GM04504 (cell line): ENCODE measurements around the gene ZNF431.
"Not testable (repeated sequence)": the region's sequence is repeated elsewhere in the genome, so short reads cannot be mapped to it uniquely, and the experiment has no call there.

Experiments used
- DNase-seq: peaks from one replicate; pipeline ENCODE4 v3.0.0-alpha.2; 2012; ENCODE audit warnings: low read depth

ZNF431 gene

DNA sequence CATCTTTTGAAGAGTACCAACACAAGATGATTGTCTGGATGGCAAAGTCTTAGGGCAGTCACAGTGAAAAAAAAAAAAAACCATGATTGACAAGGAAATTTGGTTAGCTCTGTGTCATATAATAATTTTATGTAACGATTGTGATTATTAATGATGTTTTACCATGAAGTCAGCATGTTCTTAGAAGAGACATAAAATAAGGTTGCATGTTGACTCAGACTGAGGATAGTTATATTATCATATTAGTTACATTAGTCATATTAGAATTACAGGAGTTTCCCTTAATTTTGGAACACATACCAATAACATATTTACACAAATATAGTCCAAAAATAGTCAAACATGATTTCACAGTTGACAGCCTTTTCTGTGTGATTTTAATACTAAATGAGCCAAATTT lies 5.7 kb downstream of the ZNF431 start:
- no peak for DNase-seq

DNA sequence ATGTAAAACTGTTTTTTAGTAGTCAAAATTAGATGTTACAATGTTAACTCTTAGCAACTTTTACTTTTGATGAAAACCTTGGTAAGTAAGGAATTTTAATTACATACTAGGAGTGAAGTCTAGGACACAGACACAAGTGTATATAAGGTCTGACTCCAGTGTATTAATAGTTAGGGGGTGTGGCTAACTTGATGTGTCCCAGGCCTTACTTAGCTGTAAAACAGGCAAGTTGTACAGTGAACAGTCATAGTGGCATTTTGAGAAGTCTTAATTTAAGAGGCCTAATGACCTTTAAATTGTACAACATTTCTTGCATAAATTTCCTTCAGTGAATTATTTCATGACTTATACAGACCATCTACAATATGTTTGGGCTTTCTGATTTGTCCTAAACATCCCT lies 6.8 kb downstream of the ZNF431 start:
- DNase-seq, result no peak

DNA sequence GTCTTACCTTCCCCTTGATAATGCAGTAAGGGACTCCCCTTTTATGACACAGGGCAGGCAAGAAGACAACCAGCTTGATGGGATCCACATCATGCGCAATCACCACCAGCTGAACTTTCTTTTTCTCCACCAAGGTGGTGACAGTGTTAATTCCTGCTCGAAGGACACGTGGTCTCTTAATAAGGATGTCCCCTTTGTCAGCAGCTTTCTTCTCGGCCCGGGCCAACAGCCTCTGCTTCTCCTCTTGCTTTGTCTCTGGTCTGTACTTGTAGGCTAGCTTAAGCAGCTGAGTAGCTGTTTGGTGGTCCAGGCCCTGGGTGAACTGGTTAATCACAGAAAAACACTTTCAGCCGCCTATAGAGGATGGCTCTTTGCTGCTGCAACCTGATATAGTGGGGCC lies 8.0 kb downstream of the ZNF431 start:
- no peak for DNase-seq

DNA sequence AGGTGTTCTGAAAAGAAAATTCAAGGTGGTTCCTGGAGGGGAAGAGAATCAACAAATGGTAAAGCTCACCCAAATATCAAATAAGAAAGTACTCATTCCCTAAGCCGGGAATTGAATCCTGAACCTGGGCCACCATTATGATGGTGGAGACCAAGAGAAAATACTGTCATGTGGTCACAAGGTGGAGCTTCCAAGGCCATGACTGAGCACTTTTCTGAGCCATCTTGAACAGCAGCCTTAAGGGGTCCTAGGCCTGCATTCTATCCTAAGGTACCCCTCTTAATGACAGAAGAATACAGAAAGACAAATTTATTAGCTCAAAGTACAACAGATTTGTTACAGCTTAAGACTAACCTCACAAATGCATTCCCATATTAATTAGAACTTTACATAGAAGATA lies 9.6 kb downstream of the ZNF431 start:
- DNase-seq, result no peak

DNA sequence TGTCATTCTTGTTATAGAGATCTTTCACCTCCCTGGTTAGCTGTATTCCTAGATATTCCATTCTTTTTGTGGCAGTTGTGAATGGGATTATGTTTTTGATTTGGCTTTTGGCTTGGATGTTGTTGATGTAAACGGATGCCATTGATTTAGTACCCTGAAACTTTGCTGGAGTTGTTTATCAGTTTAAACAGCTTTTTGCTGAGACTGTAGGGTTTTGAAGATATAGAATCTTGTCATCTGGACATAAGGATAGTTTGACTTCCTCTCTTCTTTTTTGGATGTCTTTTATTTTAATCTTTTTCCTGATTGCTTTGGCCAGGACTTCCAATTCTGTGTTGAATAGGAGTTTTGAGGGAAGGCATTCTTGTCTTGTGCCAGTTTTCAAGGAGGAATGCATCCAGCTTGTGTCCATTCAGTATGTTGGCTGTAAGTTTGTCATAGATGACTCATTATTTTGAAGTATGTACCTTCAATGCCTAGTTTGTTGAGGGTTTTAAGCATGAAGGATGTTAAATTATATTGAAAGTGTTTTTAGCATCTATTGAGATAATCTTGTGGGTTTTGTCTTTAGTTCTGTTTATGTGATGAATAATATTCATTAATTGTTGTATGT lies 16.8 kb downstream of the ZNF431 start:
- DNase-seq, result peak; percentile 3

DNA sequence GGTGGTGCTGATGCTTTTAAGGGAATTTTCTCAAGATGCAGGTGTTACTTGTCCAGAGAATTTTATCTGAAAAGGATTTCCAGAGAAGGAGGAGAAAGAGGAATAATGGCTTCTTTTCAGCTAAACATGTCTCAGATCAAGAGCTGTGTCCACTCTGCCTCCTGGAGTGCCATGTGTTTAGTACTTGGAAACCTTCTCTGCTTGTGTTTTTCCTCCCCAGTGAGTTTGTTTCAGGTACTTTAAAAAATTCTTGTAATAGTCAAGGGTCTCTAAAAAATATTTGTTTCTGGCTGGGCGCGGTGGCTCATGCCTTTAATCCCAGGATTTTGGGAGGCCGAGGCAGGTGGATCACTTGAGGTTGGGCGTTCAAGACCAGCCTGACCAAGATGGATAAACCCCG lies 22.7 kb downstream of the ZNF431 start:
- no peak for DNase-seq

DNA sequence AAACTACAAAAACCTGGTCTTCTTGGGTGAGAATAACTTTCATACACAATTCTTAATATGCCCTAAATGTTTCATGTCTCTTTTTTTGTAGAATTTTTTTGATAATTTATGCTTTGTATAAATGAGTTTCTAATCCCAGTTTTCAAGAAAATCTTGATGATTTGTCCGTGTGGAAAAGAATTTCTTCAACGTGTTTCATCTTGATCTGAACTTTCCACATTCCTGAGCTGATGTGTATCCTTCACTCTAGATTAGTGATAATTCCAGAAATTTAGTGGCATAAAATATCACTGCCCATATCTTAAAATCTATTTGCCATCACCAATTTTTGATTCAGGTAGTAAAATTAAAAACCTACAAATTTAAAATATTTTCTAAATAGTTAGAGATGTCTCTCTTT lies 24.6 kb downstream of the ZNF431 start:
- DNase-seq, result no peak

DNA sequence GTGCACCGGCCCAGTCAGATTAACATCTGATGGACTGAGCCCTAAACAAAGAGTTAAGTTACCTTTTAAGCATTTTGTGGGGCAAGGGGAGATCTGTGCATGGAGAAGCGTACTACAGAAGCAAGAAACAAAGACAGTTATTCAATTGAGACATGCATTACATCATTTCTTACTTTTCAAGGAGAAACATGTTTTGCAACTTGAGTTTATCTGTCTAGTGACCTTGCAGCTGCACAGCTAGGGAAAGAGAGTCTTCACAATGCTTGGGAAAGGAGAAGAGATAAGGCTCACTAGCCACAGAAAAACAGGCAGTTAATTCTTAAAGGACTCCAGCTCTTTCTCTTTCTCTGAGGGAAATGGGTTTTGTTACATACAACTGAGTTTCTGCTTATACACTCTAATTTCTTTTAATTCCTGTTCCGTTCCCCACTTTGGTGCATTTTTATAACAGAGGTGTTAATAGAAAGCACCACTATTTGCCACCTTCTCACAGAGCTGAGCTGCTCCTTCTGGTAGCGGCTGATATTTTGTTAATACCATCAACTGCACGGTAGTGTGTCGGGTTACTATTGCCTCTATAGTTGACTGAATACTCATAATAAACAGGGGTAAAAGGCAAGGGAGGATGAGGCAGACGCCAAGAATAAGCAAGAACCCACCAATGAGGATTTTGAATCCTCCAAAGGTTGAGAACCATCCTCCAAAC lies 55.9 kb downstream of the ZNF431 start:
- no peak for DNase-seq

DNA sequence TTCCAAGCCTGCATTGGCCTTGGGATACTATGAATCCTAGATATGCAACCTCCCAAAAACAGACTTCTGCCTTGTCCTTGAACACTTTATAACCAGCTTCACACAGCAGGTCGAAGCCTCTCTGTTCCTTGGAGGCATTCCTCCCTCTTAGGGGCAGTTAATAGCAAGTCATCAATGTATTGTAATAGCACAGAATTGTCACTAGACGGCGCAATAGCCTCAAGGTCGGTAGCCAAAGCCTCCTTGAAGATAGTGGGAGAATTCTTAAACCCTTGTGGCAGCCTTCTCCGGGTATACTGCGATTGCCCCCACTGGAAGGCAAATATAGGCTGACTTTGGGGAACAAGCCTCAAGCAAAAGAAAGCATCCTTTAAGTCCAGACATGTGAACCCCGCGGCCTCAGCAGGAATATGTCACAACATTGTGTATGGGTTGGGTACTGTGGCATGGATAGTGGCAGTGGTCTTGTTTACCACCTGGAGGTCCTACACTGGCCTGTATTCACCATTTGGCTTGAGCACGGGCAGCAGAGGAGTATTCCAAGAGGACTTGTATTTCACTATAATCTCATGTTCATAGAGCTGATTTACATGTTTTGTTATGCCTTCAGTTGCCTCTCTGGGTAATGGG lies 61.1 kb downstream of the ZNF431 start:
- DNase-seq, result peak; percentile 12

DNA sequence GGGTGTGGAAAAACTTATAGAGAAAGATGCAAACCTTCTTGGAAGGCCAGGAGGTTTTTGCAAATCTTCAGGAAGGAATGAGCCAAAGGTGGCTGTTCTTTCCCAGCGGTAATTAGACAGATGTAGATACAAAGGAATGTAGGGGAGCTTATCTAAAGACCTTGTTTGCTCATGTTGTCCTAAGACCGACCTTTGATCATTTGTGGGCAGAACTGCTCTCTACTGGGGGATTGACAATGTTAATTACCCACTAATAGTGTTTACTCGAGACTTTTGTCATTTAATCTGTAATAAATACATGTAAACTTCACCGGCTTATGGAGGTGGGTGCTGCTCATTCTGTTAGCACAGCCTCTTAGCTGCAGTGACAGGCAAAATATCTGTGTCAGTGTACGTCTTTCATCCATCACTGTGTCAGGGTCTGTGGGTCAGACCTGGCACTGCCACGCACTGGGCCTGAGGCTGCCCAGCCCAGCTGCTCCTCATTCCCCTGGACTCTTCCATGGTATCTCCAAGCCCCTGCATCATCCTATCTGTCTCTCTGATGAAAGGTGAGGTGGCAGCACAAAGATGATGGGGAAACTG lies 68.3 kb downstream of the ZNF431 start:
- no peak for DNase-seq

DNA sequence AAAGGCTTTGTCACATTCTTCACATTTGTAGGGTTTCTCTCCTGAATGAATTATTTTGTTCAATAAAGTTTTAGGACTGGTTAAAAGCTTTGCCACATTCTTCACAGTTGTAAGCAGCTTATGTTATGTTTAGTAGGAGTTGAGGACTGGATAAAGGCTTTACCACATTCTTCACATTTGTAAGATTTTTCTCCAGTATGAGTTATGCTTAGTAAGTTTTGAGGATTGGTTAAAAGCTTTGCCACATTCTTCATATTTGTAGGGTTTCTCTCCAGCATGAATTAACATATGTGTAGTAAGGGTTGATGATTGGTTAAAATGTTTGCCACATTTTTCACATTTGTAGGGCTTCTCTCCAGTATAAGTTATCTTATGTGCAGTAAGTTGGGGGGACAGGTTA lies 79.9 kb downstream of the ZNF431 start:
- no peak for DNase-seq

DNA sequence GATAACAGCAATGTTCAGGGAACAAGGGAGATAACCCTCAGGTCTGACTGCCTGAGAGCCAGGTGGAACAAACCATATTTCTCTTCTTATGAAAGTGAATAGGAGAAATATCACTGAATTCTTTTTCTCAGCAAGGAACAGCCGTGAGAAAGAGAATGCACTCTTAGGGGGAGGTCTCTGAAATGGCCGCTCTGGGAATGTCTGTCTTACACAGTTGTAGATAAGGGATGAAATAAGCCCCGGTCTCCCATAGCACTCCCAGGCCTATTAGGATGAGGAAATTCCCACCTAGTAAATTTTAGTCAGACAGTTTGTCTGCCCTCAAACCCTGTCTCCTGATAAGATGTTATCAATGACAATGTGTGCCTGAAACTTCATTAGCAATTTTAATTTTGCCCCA lies 88.1 kb downstream of the ZNF431 start:
- DNase-seq, result not testable (repeated sequence)

DNA sequence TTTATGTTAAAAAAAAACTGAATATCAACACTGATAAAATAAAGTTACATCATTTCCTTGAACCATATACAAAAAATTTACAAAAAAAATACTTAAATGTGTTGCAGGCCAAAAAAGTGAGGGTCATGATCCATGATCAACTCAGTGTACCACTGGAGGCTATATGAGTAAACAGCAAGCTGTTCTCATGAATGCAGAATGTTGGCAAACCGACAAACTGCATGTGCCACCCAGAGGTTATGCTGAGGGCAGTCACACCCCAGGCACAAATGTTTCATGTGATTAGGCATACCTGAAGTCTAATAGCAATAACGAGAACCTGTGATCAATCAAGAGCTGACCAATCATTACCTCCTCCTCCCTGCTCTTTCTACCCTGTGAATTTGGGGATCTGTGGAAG lies 91.9 kb downstream of the ZNF431 start:
- no peak for DNase-seq

DNA sequence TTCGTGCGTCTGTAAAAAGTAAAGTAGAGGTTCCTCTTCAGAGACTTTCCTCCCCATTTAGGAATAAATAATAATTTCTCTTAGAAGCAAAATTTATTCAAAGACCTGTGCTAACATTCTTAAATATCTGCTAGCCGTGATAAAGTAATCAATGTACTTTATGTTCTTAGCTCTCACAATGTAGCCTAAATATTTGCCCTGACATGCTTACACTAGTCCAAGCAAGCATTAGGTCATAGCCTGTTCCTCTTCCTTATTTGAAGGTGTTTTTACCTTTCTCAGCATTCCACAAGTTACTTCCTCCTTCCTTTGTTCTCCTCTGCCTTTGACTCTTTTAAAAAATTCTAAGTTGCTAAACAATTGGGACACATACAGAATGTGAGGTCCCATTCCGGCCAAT lies 94.9 kb downstream of the ZNF431 start:
- DNase-seq, result not testable (repeated sequence)

DNA sequence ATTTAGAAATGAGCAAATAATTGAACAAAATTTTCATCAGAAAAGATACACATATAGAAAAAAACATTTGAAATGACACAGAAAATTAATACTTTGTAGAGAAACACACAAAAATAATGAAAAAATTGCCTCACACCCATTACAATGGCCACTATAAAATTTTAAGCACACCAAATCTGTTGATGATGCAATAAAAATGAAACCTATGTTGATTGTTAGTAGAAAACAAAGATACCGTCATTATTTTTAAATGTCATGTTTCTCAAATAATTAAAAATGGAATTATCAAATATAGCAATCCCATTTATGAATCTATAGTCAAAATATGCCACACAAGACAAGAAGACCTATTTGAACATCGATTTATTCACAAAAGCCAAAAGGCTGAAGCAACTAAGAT lies 96.8 kb downstream of the ZNF431 start:
- DNase-seq, result no peak
